ENCODE data around the gene CCL14.

CCL14 gene

DNA sequence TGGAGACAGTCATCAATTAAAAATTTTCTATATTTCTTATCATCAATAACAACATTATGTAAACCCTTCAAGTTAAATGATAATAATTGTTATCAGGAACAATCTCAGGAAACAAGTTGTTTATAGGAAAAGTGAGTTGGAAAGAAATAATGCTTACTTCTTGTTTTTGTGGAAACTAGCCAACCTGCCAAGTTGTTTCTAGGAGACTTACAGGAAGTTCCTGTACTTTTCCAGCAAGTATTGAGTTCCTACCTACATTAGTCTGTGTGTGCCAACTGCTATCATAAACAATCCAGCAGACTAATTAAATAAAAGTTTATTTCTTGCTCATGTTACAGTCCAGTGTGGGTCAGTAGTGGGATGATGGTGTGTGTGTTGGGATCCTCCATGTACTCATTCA is 1.6 kb upstream of the CCL14 start:
- DNase-seq: no peak

DNA sequence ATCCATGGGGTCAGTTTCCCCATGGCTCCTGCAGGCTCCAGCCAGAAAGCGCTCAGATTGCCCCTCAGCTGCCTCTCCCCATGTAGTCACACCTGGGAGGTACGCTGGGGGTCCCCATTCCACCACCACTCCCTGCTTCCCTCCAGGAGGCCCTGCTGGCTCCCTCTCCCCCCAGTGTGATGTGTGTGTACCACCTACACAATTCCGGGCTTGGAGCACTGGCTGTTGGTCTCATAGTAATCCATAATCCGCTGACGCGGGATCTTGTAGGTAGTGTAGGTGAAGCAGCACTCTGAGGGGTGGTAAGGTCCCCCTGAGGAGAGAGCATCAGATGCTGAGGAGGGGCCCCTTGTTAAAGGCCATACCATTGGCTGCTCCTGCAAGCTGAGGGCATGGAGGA is 2.4 kb downstream of the CCL14 start:
- no peak for DNase-seq

DNA sequence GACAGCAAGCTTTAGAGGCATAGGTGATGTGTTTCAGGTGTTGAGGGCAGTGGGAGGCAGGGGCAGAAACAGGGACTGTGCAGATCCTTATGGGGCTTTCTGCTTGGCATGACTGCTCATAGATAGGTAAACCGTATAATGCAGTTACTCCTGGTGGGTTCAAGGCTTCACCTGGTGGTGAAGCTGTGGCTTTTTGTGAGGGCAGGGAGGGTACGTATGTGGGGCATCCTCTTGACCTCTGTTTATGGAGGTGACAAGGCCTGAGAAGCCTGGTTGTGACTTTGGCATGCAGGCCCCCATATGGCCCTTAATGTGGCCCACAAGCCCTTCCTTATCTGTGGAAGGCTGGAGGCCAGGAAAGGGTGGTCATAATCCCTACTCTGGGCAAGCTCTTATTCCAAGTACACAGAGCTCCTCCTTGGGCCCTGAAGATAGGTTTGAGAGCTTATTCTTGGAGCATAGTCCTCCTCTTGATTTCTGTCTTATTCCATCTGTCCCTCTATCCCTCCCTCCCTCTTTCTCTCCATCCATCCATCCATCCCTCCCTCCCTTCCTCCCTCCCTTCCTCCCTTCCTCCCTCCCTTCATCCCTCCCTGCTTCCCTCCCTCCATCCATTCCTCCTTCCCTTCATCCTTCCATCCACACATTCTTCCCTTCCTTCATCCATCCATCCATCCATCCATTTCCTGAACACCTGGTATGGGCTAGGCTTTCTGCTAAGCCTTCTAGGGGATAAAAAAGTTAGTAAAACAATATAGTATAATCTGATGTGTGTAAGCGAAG is 3.9 kb downstream of the CCL14 start:
- no peak for DNase-seq

DNA sequence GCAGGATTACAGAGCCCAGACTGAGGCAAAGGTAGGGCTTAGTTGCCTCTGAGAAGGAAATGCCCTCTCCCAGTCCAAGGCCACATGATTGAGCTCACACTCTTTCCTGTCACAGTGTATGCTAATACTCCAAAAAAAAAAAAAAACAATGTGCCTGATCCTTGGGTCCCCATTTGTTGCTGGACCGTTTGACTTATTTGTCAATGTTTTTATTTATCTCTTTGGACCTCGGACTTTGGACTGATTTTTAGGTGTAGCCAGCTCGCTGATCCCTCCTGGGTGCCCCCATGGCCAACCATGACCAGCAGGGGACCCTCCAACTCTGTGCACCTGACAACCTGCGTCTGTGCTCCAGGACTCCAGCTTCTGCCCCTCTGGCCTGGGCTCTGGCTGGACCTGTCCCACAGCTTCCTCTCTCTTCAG is 4.6 kb downstream of the CCL14 start:
- peak in 1 of 2 experiments; percentile 17 for DNase-seq

DNA sequence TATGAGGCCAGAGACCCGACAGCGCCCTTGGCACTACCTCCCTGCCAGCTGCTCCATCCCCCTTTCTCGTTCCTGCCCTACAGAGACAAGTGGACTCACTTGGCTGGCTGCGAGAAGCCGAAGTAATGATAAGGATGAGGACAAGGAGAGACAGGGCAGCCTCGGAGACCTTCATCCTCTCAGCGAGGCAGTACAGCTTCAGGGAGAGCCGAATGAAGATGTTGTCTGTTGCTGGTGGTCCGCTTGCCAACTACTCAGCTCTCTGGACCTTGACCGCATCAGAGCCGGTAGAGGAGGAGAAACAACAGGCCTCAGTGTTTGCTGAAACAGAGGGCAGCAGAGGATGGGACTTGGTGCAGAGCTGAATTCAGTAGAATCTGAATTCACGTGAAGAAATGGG is 5.3 kb downstream of the CCL14 start, which contains the start of gene CCL16:
Gene CCL16, minus strand, starts transcription at position 252 of the 400 bp plus-strand sequence. Its CDS starts 77 bp downstream, at position 175.
- DNase-seq: no peak

DNA sequence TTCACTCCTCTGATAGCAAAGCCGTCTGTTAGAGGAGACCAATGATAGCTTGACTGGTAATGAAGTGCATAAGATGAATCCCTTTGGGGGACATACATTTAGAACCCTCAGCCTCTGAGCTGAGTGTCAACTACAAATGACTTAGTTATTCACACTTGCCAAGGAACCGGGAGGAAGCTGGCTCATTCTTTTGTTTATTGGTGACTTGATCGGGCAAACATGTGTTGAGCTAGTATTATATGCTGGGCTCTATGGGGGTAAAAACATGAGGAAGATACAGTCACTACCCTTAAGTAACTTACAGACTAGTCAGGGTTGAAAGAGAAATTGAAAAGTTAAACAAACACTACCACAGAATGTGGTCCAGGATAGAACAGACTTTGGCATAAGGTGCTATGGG is 8.2 kb downstream of the CCL14 start:
- no peak for DNase-seq

DNA sequence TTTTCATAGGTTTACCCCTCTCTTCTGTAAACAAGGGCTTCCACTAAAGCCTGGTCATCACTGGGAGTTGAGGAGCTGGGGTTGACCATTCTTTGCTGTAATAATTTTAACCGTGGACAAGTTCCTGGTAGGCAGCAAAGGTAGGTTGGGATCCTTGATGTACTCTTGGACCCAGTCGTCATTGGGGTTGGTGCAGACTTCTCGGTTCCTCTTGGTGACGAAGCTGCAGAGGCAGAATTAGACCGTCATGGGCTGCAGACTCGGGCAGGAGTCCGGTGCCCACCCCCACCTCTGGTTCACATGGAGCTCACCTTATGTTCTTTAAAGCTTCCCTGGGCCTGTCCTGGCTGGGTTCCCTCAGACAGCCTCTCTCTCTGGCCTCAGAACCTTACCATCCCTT is 9.0 kb downstream of the CCL14 start:
- no peak for DNase-seq

DNA sequence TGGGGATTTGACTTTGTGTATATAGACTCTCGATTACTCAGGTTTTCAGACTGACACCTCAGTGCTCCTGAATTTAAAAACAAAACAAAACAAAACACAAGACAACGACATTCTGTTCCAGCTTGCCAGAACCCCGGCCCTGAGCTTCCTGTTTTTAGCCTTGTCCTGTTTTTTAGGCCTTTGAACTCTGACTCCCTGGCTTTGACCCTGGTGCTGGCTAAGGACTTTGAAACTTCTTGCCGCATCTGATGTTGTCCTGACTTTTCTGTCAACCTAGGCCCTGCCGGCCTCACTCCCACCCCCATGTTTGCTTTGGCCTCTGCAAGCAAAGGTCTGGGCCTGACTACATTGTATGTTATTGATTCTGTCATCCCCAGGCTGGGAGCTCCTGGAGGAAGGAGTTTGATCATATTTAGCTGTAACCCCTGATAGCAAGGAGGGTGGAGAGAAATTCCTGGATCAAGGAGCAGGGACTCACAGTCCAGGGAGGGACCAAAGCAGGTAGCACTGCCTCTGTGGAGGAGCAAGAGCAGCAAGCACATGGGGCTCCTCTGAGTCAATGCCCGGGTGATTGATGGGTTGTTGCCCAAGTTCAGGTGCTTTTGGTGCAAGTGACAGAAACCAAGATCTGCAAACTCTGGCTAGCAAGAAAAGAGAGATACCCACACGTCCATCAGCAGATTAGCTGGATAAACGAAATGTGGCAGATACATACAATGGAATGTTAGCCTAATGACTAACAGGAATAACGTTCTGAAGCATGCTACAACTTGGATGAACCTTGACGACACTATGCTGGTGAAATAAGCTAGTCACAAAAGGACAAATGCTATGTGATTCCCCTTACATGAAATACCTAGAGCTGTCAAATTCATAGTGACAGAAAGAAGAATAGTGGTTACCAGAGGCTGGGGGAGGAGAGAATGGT is 12.9 kb downstream of the CCL14 start:
- DNase-seq: no peak

DNA sequence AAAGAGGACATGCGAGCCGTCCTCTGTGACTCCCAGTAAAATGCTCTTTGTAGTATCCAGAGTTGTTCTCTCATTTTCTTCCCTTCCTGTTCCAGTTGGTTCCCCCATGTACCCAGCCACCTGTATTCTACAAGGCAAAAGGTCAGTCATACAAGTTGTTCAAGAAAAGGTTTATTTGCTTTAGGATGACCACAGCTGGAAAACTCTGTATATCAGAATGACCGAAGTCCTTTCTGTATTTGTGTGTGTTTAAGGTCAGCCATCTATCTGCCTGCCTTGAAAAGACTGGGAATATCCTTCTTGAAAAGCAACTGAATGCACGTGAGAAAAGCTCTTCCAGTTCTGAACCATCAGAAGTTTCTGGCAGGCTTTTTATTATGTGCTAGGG is 13.6 kb downstream of the CCL14 start:
- no peak for DNase-seq

DNA sequence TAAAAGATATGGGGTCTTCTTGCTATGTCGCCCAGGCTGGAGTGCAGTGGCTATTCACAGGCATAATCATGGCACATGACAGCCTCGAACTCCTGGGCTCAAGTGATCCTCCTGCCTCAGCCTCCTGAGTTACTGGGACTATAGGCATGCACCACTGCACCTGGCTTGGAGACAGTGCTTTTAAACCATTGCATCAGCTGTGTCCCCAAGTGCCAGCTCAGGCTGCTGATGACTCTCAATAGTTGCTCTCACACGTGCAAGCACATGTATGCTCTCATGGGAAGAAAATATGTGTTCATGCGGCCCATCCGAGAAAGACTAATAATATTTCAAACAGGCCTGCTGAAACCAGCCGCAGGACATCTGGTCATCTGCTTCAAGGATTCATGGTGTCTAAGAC is 14.0 kb downstream of the CCL14 start:
- no peak for DNase-seq

DNA sequence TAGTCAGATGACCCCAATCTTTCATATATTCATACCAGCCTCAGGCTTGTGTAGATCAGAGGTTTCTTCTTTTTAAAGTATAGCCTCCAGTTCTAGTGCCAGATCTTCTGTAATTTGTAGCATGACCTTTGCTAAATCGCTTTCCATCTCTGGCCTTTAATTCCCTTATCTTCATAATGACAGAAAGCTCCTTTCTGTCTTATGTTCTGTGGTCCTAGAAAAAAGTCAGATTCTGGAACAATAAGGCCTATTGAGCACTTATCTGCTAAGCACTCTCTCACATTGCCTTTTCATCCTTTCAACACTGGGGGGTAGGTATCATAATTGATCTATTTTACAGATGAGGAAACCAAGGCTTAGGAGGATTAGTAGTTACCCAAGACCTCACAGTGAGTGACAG is 14.5 kb downstream of the CCL14 start:
- DNase-seq: no peak

DNA sequence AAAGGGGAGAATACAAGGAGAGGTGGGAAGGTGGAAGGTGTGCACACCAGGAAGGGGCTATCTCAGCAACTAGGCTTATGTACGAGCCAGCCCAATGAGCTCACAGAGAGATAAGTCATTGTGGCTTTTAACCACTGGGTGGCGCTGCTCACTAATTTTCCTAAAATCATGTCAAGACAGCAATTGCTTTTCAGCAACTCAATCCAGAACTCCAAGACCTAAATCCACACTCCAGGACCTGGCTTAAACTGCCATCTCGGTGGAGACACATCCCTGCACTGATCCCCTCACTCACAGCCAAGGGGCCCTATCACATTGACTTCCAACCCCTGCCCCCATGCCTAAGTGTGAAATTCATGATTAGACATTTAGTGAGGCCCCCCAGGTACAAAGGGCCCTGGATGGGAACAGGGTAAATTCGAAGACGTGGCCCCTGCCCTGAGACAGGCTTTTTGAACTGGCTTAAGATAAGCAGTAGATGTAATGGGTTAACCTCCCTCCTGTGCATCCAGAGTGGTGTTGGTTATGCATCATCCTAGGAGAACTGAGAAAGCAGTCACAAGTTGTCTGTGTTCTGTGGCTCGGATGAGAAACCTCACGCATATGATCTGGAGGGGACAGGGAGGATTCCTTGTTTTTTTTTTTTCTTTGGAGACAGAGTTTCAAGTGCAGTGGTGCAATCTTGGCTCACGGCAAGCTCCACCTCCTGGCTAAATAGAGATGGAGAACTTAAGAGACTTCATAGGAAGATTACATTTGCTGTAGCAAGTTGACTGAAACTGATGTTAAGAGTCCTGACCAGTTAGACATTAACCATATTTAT is 16.8 kb downstream of the CCL14 start:
- peak; percentile 80 to 84 for DNase-seq

DNA sequence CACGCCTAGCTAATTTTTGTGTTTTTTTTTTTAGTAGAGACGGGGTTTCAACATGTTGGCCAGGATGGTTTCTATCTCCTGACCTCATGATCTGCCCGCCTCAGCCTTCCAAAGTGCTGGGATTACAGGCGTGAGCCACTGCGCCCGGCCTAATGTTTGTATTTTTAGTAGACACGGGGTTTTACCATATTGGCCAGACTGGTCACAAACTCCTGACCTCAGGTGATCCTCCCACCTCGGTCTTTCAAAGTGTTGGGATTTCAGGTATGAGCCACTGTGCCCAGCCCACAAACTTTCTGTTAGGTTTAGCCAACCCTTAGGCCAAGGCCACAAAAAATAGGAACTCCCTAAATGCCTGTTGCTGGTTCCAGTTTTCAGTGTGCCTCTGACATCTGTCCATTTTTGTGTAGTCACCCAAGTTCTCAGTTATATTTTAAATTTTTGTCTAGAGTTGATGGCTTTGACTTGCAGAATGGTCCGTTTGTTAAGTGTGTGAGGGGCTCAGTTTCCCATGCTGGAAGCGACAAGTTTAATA is 17.9 kb downstream of the CCL14 start:
- DNase-seq: no peak

DNA sequence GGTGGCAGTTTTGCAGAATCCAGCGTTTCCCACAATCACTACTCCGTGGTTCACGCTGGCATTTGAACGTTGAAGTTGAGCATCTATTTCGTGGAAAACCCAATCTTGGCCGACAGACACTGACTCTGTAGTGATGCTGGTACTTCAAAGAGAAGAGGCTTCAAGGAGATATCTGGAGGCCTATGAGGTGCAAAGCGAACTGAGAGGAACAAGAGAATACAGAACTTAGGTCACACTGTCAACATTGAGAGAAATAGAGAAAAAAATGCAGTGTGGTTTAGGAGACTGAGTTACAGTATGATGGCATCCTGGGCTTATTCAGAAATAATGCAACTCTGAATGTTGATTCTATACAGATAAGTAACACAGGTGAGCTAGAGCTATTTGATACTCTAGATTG is 21.3 kb downstream of the CCL14 start:
- no peak for DNase-seq

DNA sequence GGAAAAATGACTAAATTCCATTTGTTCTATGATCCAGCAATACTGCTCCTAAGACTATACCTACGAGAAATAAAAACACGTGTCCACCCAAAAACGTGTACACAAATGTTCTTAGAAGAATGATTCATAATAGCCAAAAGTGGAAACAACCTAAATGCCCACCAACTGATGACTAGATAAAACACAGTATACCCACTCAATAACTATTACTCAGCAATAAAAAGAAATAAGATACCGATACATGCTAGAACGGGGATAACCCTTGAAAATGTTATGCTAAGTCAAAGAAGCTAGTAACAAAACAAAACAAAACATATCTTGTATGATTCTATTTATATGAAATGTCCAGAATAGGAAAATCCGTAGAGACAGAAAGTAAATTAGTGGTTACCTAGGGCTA is 22.9 kb downstream of the CCL14 start:
- DNase-seq: no peak

DNA sequence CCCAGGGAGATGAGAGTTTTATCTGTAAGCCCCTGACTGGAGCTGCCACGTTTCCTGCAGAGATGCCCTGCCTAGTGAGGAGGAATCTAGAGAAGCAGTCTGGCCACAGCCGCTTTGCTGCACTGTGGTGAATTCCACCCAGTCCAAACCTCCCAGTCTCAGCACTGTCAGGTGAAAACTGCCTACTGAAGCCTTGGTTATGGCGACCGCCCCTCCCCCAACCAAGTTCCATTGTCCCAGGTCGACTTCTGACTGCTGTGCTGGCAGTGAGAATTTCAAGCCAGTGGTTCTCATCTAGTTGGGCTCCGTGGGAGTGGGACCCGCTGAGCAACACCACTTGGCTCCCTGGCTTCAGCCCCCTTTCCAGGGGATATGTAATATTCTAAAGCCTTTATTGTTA is 32.8 kb downstream of the CCL14 start:
- DNase-seq: no peak

DNA sequence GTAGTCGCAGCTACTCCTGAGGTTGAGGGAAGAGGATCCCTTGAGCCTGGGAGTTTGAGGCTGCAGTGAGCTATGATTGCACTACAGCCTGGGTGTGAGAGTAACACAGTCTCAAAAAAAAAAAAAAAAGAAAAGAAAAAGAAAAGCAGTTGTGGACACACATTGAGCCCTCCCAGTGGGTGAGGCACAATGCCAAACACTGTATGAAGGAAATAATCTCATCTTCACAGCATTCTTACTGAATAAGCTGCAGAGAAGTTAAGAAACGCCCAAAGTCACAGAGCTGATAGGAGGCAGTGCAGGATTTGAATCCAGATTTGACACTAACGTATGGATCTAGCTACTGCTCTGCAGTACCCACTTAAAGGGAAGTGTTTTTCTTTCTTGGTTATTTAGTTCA is 37.1 kb downstream of the CCL14 start:
- DNase-seq: no peak

DNA sequence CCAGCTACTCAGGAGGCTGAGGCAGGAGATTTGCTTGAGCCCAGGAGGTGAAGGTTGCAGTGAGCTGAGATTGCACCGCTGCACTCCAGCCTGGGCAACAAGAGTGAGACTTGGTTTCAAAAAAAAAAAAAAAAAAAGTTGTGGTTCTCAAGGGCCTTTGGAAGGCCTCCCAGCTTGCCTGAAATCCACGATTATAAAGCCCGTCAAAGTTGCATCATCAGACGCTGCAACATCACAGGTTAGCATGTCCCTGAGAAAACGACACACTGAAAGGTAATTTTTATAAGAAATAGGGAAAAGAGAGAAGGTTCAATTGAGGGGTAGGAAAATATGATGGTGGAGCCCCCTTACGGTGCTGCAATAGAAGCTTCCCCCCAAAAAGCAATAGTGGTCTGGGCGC is 38.4 kb downstream of the CCL14 start:
- no peak for DNase-seq

DNA sequence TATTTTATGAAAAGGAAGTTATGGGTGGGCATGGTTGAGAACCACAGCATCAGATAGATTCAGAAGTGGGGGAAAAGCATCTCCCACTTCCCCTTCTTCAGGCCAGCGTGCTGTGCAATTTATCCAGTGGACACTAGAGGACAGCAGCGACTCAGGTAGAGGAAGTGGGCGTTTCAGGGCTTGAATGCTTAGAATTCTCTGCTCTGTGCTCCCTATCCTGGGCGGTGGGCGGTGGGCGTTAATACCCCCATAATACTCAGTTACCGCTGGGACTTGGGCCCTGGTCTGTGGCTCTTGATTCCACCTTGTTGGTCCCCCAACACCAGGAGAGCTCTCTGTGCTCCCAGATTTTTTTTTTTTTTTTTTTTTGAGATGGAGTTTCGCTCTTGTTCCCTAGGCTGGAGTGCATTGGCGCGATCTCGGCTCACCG is 39.4 kb downstream of the CCL14 start:
- DNase-seq: peak; percentile 49 to 58

DNA sequence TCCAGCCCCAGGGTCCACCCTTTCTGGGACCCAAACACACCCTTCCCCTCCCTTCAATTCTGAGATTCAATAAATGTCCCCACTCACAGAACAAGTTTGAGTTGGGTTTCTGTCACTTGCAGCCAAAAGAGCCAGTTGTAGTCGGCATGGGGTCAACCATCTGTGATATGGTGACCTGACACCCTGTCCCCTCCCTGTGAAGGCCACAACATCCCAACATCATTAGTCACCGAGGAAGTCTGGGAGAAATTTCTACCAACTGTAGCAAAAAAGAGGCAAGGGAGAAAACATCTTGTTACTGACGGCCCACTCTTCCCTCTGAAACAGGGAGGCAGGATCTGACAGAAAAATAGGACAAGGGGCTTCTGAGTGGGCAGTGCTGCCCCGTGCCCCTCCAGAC is 42.4 kb downstream of the CCL14 start:
- no peak for DNase-seq

DNA sequence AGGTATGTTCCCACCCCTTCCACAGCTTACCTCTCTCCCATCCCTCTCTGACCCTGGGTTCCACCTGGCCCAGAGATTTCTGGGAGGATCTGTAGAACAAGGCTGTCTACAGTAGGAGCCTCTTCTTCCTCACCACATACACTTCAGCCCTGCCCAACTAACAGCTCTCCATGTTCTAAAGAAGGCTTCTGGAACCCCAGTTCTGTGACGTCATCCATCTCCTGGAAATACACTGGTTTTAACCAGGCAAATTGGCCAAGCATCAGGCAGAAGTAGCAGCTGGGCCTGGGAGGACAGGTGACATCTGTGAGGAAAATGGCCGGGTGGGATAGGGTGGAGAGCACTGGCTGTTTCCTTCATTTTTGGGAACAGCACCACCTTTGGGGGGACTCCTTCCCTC is 43.0 kb downstream of the CCL14 start, which contains the start of gene LYZL6:
Gene LYZL6, minus strand, starts transcription at position 177 of the 400 bp plus-strand sequence. CDS start 4,357 bp downstream, outside the sequence.
- DNase-seq: no peak

DNA sequence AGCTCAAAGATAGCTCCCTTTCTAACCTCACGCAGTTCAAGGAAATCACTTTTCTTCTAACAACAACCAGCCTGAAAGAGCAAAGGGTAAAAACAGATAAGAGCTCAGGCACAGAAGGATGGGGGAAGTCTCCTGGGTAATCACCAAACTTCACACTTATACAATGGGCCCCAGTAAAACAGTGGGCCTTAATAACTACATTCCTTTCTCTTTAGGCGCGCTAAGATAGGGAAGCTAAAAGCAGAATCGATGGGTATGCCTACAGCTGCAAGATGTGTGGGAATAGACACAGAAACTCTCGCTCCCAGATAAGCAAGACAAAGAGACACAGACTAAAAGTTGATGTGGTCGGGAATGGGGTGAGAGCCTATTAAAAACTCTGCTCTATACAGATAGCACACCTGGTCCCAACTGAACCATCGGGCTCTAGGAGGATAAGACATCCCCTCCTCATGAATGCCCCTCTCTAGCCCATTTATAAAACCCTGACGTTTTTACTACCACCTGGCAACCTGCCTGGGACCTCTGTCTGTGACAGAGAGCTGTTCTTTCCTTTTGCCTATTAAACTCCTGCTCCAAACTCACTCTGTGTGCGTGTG is 43.8 kb downstream of the CCL14 start:
- DNase-seq: no peak

Data from activated CD4-positive, alpha-beta T cell treated with anti-CD3 and anti-CD28 coated beads, Interleukin-2, amount 50 U/mL, for 48 hours (primary cell).